OCI-LY7 (cell line): Measurements from ENCODE around the gene CCDC68. TPM values are rescaled to one million over a fixed set of nuclear protein-coding genes. Genes with fewer than 3 reads are reported as not detected.

ENCODE experiments used
- BruUV-seq: library from RNA; stranded (reverse); fragments of 400-500 nt; replicated peaks from 2 replicates; lab custom pipeline; 2021; lab: Mats Ljungman, UMichigan
- CTCF ChIA-PET: fragments of 300-600 bp; sonication (Branson Sonifier 250); formaldehyde crosslinking; loops from one replicate; lab custom pipeline; 2022; ENCODE audit warnings: antibody characterized with exemption; ENCODE audit not compliant: unreplicated experiment; lab: Charles Lee
- POLR2A ChIA-PET: fragments of 300-600 bp; sonication (Branson Sonifier 250); formaldehyde crosslinking; loops from one replicate; lab custom pipeline; 2022; ENCODE audit warnings: antibody characterized with exemption; lab: Charles Lee
- DNase-seq: peaks from one replicate; pipeline ENCODE4 v3.0.0-alpha.2; 2015; ENCODE audit warnings: low spot score
- H2AFZ ChIP-seq: fragments of 200-600 bp; sonication (generic), shearing (Covaris generic); 2 replicates; pipeline ENCODE4 v1.6.1; 2014; ENCODE audit warnings: mild to moderate bottlenecking, antibody characterized with exemption, low read length, moderate library complexity
- H3K27ac ChIP-seq: fragments of 200-600 bp; sonication (generic); 2 replicates; pipeline ENCODE4 v1.5.1; 2014; ENCODE audit warnings: mixed run types, low read depth, mild to moderate bottlenecking, moderate library complexity, low read length, inconsistent platforms; ENCODE audit not compliant: poor library complexity, severe bottlenecking
- H3K36me3 ChIP-seq: fragments of 200-600 bp; sonication (generic); 2 replicates; pipeline ENCODE4 v1.6.1; 2014; ENCODE audit warnings: mild to moderate bottlenecking, antibody characterized with exemption, low read length, moderate library complexity, mixed read lengths; ENCODE audit not compliant: insufficient read depth
- H3K4me1 ChIP-seq: fragments of 200-600 bp; sonication (generic); 2 replicates; pipeline ENCODE4 v1.5.1; 2014; ENCODE audit warnings: mild to moderate bottlenecking, low read length; ENCODE audit not compliant: insufficient read depth, poor library complexity, severe bottlenecking
- H3K4me2 ChIP-seq: fragments of 200-600 bp; sonication (generic); 2 replicates; pipeline ENCODE4 v1.6.1; 2014; ENCODE audit warnings: mild to moderate bottlenecking, low read length
- H3K4me3 ChIP-seq: fragments of 200-600 bp; sonication (generic); 2 replicates; pipeline ENCODE4 v1.5.1; 2014; ENCODE audit warnings: mild to moderate bottlenecking, low read depth, low read length; ENCODE audit not compliant: poor library complexity, severe bottlenecking
- H3K79me2 ChIP-seq: fragments of 200-600 bp; sonication (generic); 2 replicates; pipeline ENCODE4 v1.6.1; 2016; ENCODE audit warnings: low read depth, mild to moderate bottlenecking, low read length, moderate library complexity, mixed read lengths; ENCODE audit not compliant: insufficient read depth
- H3K9me2 ChIP-seq: fragments of 200-600 bp; sonication (generic); 2 replicates; pipeline ENCODE4 v1.6.1; 2016; ENCODE audit warnings: mild to moderate bottlenecking, low read length, mixed read lengths; ENCODE audit not compliant: insufficient read depth
- H3K9me3 ChIP-seq: fragments of 200-600 bp; sonication (generic); 2 replicates; pipeline ENCODE4 v1.6.1; 2014; ENCODE audit warnings: mild to moderate bottlenecking, mixed run types, low read length, mixed read lengths
- H4K20me1 ChIP-seq: fragments of 200-600 bp; sonication (generic); 2 replicates; pipeline ENCODE4 v1.6.1; 2014; ENCODE audit warnings: mild to moderate bottlenecking, antibody characterized with exemption, low read length, moderate library complexity, mixed read lengths; ENCODE audit not compliant: insufficient read depth
- EZH2phosphoT487 ChIP-seq: fragments of 200-600 bp; sonication (generic); IDR thresholded peaks from 2 replicates; pipeline ENCODE4 v1.6.1; 2018; ENCODE audit warnings: low read depth, borderline replicate concordance, mild to moderate bottlenecking, mixed run types, antibody characterized with exemption, low read length, moderate library complexity, mixed read lengths
- intact Hi-C: fragments of 100-400 bp; cut with micrococcal nuclease; formaldehyde crosslinking; loops from one replicate; pipeline ENCODE4 v1.10.0; 2022; ENCODE audit not compliant: unreplicated experiment
- total RNA-seq, 2 experiments: library from RNA; depleted of rRNA in 1 of 2; stranded (reverse); fragments of >200 nt in 1 of 2; shearing (Covaris generic) in 1 of 2; gene quantifications; 2 replicates each; pipeline ENCODE4 v1.2.3, GENCODE V29; 2014 to 2022
- TF ChIP-seq, protein P1 (sequence below): fragments of 200-600 bp; sonication (generic); conservative IDR thresholded peaks from 2 replicates; pipeline ENCODE4 v1.5.1; 2014; ENCODE audit warnings: mild to moderate bottlenecking, antibody characterized with exemption, low read length, moderate library complexity, mixed read lengths

CCDC68 gene
- total RNA-seq, 2 experiments from 2014 or later: not detected

DNA sequence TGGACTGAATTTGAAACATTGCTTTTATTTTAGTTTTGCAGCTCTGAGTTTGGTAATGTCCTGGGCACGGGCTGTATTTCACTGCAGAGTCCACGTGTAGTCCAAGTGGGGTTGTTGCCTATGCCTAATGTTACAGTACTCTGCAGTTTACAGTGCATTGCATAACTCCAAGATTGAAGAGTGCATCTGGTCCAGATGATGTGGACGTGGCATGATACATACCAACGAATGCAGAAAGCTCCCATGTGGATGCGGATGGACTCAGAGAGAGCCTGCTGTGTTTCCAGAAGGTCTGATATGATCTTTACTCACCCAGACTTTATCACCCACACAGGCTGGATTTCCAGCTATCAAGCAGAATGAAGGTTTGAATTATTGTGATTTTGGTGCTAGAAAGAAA, 44.4 kb upstream of the CCDC68 start:
- no peak overlapping the region for H3K4me3 ChIP-seq
- ChIA-PET POLR2A (no interaction called here), CTCF (no interaction called here)
- no peak for DNase-seq
- H3K36me3 ChIP-seq: no peaks in the 10 kb centered on the region
- H3K9me2 ChIP-seq: no peaks in the 10 kb centered on the region
- no peaks in the 10 kb centered on the region for H3K4me1 ChIP-seq
- BruUV-seq: no TSS peak
- TF ChIP-seq, protein P1, sequence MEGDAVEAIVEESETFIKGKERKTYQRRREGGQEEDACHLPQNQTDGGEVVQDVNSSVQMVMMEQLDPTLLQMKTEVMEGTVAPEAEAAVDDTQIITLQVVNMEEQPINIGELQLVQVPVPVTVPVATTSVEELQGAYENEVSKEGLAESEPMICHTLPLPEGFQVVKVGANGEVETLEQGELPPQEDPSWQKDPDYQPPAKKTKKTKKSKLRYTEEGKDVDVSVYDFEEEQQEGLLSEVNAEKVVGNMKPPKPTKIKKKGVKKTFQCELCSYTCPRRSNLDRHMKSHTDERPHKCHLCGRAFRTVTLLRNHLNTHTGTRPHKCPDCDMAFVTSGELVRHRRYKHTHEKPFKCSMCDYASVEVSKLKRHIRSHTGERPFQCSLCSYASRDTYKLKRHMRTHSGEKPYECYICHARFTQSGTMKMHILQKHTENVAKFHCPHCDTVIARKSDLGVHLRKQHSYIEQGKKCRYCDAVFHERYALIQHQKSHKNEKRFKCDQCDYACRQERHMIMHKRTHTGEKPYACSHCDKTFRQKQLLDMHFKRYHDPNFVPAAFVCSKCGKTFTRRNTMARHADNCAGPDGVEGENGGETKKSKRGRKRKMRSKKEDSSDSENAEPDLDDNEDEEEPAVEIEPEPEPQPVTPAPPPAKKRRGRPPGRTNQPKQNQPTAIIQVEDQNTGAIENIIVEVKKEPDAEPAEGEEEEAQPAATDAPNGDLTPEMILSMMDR: no peak
- TF ChIP-seq EZH2phosphoT487: no peak
- H3K27ac ChIP-seq: no peak overlapping the region
- H3K9me3 ChIP-seq: no peaks in the 10 kb centered on the region
- intact Hi-C loops: no loop called here
- no peak overlapping the region for H2AFZ ChIP-seq
- H3K79me2 ChIP-seq: no peaks in the 10 kb centered on the region
- H4K20me1 ChIP-seq: no peaks in the 10 kb centered on the region
- no peak overlapping the region for H3K4me2 ChIP-seq

DNA sequence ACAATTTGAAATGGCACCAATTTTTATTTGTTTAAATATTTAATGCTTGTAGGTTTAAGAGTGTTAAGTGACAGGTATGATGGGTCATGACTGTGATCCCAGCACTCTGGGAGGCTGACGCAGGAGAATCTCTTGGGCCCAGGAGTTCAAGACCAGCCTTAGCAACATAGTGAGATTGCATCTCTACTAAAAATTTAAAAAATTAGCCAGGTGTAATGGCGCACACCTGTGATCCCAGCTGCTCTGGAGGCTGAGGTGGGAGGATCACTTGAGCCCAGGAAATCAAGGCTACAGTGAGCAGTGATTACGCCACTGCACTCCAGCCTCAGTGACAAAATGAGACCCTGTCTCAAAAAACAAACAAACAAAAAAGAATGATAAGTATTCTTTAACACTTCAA, 43.0 kb upstream of the CCDC68 start:
- CTCF ChIA-PET: no interaction called here
- Histone ChIP-seq H3K9me2 (no peaks in the 10 kb centered on the region), H4K20me1 (no peaks in the 10 kb centered on the region), H3K4me1 (no peaks in the 10 kb centered on the region), H3K79me2 (no peaks in the 10 kb centered on the region), H3K4me2 (no peak overlapping the region), H3K4me3 (no peak overlapping the region), H3K36me3 (no peaks in the 10 kb centered on the region), H2AFZ (no peak overlapping the region), H3K27ac (no peak overlapping the region), H3K9me3 (no peaks in the 10 kb centered on the region)
- DNase-seq: no peak
- intact Hi-C loops: no loop called here
- TF ChIP-seq, protein P1: no peak
- no peak for TF ChIP-seq EZH2phosphoT487
- POLR2A ChIA-PET: no interaction called here
- no TSS peak for BruUV-seq

DNA sequence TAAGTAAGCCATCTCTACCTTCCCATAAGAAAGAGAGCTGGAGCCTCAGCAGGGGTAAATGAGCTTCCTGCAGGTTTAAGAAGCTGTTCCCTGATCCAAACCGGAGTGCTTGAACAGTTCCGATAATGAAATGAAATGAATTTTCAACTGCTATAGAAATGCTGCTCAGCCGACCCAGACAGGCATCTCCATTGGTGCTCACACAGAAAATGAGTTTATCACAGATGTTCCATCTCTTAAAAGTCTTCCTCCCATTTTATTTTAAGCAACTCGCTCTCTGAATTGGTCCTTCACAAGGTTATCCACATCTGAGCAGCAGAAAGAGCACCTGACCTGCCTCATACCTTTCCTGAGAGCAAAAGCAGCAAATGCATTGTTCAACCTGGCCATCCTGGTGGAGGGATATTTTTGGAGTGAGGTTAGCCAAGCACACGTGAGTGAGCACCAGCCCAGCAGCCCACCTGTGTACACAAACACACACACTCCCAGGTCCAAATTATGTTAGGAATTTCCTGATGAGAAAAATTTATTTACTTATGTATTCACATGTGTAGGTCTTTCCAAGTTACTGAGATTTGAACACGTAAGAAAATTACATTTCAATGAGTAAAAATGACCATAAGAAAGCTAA, 42.2 kb upstream of the CCDC68 start:
- ChIA-PET POLR2A (no interaction called here), CTCF (no interaction called here)
- Histone ChIP-seq H4K20me1 (no peaks in the 10 kb centered on the region), H3K79me2 (no peaks in the 10 kb centered on the region), H3K9me2 (no peaks in the 10 kb centered on the region), H3K4me2 (no peak overlapping the region), H3K9me3 (no peaks in the 10 kb centered on the region), H3K4me1 (no peaks in the 10 kb centered on the region), H3K36me3 (no peaks in the 10 kb centered on the region), H3K4me3 (no peak overlapping the region), H3K27ac (no peak overlapping the region), H2AFZ (no peak overlapping the region)
- TF ChIP-seq, protein P1: no peak
- TF ChIP-seq EZH2phosphoT487: no peak
- no peak for DNase-seq
- BruUV-seq: no TSS peak
- intact Hi-C loops: no loop called here
